Epithelial cell of esophagus (primary cell): ENCODE results near the gene FAS.

Experiments used
- DNase-seq: peaks from one replicate; pipeline ENCODE4 v3.0.0; 2010; ENCODE audit warnings: low read depth
- H3K4me3 ChIP-seq: 2 replicates; pipeline ENCODE4 v1.5.1; 2011; ENCODE audit warnings: mild to moderate bottlenecking, low read length, control low read depth
- CTCF ChIP-seq: IDR thresholded peaks from 2 replicates; pipeline ENCODE4 v1.5.1; 2011; ENCODE audit warnings: low read depth, mild to moderate bottlenecking, low read length, control low read depth, inconsistent platforms; ENCODE audit not compliant: insufficient read depth; ENCODE audit errors: missing control alignments

FAS gene

GRCh38 chr10:88949051-88949450 lies 41.5 kb upstream of the FAS start:
- no peak for TF ChIP-seq CTCF
- H3K4me3 ChIP-seq: no peak overlapping the region
- DNase-seq: no peak

- H3K4me3 ChIP-seq: no peak overlapping the region
- no peak for TF ChIP-seq CTCF
- DNase-seq: no peak
These were observed 40.4 kb upstream of the FAS start for GRCh38 chr10:88949912-88950837.

DNA sequence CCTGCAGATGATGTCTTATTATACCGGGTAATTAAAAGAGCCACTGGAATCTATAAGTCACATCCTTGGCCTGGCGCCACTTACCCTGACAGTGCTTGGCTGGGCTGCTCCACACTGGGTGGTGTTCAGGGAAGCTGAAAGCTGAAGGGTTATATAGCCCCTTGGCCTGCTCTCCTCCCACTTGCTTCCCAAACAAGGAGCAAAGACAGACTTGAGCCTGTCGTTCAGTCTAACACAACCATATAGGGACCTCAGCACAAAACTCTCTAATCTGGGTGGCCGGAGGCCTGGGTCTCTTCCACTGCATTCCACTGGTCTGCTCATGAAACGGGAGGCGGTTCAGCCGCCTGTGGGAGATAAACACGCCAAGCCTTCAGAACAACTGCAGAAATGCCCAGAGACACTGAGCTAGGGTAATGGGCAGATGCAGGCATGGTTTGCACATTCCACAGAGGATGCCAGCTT lies 37.9 kb upstream of the FAS start, which contains the start of gene ACTA2:
Gene ACTA2 (minus strand): TSS at position 127 of the 465 bp plus-strand sequence. CDS start 3,843 bp downstream, outside the sequence.
- TF ChIP-seq CTCF: no peak
- H3K4me3 ChIP-seq: no peak within 1 kb of the TSS
- no peak for DNase-seq

- H3K4me3 ChIP-seq: no peak overlapping the region
- no peak for TF ChIP-seq CTCF
- DNase-seq: no peak
These were observed 36.9 kb upstream of the FAS start for GRCh38 chr10:88953662-88954061.

DNA sequence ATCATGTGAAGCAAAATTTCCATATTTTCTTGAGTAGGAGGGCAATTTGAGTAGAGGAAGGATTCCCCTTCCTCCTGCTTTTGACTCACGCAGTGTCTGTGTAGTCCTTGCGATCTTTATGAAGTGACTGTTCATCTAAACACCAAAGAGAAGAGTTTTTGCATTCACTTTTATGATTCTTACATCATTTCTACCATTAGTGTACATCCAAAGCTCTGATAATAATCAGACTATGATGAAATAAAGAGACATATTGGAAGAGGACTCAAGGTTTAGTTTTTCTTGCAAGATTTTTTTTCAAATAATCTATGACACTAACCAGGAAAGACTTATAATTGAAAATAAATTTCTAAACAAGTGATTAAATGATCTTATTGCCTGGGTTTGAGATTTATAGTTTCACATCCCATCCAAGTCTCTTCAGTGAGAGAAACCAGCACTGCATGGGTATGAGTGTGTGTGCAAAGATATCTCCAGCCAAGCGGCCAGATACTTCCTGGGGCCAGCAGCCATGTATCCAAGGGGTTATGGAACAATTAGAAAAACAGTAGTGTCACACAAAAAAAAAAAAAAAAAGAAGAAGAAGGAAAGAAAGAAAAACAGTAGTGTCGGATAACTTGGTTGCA lies 36.0 kb upstream of the FAS start:
- no peak for TF ChIP-seq CTCF
- DNase-seq: no peak
- no peak overlapping the region for H3K4me3 ChIP-seq

GRCh38 chr10:88957381-88957780 lies 33.2 kb upstream of the FAS start:
- DNase-seq: no peak
- no peak for TF ChIP-seq CTCF
- H3K4me3 ChIP-seq: no peak overlapping the region
